Raji (cell line): ENCODE results near the gene MRTFA.

Source experiments
- POLR2A ChIP-seq: IDR thresholded peaks from 2 replicates; pipeline ENCODE4 v1.6.1; 2011; ENCODE audit warnings: low read depth, low read length, control low read depth; ENCODE audit not compliant: insufficient read depth

Gene MRTFA

GRCh38 chr22:40636380-40637182, at the start of gene MRTFA:
MRTFA (minus strand) TSS chr22:40636719.
- peak; percentile 85 for TF ChIP-seq POLR2A

GRCh38 chr22:40685406-40685805, 48.9 kb upstream of the MRTFA start:
- TF ChIP-seq POLR2A, result no peak

GRCh38 chr22:40684728-40685127, 48.2 kb upstream of the MRTFA start:
- TF ChIP-seq POLR2A, result no peak

DNA sequence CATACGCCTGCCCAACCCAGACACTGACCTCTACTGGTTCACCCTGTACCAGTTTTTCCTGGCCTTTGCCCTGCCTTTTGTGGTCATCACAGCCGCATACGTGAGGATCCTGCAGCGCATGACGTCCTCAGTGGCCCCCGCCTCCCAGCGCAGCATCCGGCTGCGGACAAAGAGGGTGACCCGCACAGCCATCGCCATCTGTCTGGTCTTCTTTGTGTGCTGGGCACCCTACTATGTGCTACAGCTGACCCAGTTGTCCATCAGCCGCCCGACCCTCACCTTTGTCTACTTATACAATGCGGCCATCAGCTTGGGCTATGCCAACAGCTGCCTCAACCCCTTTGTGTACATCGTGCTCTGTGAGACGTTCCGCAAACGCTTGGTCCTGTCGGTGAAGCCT, 44.9 kb upstream of the MRTFA start:
- TF ChIP-seq POLR2A, result no peak

GRCh38 chr22:40680819-40681183, 44.3 kb upstream of the MRTFA start:
- no peak for TF ChIP-seq POLR2A

- TF ChIP-seq POLR2A, result no peak
Measured at GRCh38 chr22:40679964-40680818, 43.7 kb upstream of the MRTFA start.

DNA sequence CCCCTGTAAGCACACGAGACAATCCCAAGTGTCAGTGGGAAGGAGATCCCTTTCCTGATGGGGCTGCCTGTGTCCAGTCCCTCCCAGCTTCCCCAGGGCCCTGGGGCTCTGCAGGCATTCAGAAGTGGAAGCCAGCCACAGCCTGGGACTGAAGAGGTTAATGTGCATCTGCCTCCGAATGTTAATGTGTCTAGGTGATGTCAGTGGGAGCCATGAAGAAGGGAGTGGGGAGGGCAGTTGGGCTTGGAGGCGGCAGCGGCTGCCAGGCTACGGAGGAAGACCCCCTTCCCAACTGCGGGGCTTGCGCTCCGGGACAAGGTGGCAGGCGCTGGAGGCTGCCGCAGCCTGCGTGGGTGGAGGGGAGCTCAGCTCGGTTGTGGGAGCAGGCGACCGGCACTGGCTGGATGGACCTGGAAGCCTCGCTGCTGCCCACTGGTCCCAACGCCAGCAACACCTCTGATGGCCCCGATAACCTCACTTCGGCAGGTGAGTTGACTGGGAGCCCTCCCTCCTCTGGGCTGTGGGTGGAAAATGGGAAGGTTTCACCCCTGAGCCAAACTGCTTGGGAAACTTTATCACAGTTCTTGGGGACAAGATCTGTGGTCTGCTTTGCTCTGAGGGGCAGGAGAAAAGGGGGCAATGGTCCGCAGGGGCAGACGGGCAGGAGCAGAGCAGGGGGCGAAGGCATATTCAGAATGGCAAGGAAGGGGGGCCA, 42.9 kb upstream of the MRTFA start, which contains the start of gene MCHR1:
TSS of gene MCHR1 (plus strand) at position 236 of the 715 bp plus-strand sequence. CDS start at position 405, 169 bp downstream.
- TF ChIP-seq POLR2A, result no peak

DNA sequence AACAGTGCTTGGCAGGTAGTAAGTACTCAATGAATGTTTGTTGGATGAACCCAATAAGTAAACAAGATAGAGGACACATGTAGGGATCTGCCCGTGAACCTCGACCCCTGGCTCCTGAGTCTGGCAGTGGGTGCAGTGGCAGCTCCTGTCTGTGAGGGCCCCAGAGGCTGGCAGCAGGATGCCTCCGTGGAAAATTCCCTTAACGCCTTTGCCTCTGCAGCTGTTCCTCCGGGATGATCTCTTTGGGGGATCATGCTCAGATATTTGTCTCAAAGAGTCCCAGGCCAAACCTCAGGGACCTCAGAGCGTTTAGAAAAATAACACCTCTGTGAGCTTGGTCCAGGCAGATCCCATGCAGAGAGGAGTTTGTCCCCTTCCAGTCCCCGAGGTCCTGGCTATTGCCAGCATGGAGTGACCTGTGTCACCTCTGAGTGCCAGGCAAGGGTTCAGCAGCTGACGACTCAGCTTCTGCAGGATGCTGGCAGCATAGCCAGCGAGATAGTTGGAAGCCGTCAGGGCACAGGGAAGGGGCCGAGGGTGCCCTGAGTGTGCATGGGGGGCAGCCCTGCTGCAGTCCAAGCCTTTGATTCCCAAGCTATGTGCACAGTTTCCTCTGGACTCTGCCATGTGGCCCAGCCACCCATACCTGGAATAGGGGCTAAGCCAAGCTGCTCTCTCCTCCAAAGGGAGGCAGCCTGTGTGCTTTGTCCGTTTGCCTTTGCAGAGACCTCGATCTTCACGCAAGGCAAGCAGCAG, 42.2 kb upstream of the MRTFA start:
- TF ChIP-seq POLR2A, result no peak

GRCh38 chr22:40676644-40677043, 40.1 kb upstream of the MRTFA start:
- no peak for TF ChIP-seq POLR2A

GRCh38 chr22:40674274-40674673, 37.8 kb upstream of the MRTFA start:
- TF ChIP-seq POLR2A, result no peak

DNA sequence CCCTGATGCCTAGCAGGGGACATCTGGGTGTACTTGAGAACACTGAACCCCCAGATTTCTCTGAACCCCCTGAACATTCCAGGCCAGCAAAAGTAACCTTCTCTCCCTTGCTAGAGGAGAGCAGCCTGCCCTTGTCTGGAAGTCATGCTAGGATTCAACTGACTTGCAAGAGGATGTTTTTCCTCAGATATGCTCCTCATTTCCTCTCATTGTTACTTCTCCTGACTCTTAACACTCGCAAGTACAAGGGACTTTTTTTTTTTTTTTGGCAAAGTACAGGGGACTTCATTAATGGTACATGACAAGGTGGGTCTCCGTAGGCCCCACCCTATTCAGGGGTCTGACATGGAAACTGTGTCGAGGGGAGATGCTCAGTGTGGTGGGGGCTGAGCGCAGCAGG, 36.5 kb upstream of the MRTFA start:
- no peak for TF ChIP-seq POLR2A

DNA sequence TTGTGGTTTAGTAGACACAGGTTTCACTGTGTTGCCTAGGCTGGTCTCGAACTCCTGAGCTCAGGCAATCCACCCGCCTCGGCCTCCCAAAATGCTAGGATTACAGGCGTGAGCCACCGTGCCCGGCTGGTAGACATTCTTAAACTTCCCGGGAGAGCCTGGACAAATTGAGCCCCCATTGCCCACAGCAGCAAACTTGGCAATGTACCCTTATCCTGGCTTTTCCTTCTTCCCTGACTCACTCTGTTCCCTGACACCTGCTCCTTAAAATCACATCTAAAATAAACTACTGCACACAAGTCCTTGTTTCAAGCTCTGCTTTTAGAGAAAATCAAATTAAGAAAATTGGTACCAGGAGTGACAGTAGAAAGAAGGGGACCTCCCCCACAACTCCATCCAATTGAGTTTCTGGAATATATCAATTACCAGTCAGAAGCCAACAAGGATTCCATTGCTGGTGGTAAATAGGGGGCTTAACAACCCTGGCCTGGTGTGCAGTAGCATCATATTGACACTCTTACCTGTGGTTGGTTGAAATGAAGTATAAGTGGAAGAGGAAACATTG, 35.4 kb upstream of the MRTFA start:
- TF ChIP-seq POLR2A, result no peak

GRCh38 chr22:40671369-40671768, 34.9 kb upstream of the MRTFA start:
- no peak for TF ChIP-seq POLR2A

DNA sequence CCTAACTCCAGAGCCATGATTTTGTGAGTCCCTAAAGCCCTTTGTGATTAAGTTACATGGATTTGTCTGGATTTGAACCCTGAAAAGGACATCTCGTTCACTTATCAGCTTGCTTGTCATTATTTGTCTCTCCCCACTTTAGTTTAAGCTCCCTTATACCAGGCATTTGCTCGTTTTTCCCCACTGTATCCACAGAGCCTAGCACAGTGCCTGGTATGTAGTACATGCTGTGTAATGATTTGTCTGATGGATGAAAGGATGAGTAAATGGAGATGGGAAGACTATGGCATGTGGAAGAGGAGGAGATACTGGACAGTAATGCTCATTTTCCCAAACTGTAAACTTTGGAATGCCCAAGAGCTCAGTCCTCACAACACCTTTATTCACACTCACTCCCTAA, 33.5 kb upstream of the MRTFA start:
- no peak for TF ChIP-seq POLR2A

DNA sequence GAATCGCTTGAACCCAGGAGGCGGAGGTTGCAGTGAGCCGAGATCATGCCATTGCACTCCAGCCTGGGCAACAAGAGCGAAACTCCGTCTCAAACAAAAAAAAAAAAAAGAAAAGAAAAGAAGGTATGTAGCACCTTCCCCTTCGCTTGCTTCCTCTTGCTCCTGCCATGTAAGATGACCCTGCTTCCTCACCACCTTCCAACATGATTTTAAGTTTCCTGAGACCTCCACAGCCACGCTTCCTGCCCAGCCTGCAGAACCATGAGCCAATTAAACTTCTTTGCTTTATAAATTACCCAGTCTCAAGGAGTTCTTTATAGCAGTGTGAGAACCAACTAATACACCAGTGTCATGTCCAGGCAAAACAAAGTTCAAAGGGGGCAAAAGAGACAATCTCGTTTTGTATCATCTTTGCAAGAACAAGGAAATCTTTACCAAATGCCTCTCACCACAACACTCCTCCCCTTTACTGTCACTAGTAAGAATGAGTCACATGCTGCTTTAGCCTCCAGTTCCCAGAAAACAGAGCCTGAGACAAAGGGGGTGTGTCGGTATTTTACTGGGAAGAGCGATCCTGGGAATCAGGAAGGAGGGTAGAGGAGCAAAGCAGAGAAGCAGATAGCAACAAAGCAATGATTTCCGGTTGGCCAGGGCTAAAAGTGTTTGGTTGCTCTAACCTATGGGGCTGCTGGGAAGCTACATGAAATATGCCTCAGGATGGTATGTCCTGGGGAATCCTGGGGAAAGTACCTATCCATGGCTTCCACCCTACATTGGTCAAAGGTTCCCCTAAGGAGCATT, 32.3 kb upstream of the MRTFA start:
- no peak for TF ChIP-seq POLR2A
